WTC11 (cell line): ENCODE measurements around the gene PGA3. TPM values are rescaled to one million over a fixed set of nuclear protein-coding genes. Genes with fewer than 3 reads are reported as not detected.
A peak's percentile ranks its signal among the peaks of the same experiment; 100 is the strongest.
"Not testable (repeated sequence)": the region's sequence is repeated elsewhere in the genome, so short reads cannot be mapped to it uniquely, and the experiment has no call there.

Experiments
- ATAC-seq: fragments of 200-7000 bp; cut with Tn5 transposase; 2 replicates; pipeline ENCODE4 v1.10.0; 2021; ENCODE audit warnings: mild to moderate bottlenecking, moderate library complexity
- CTCF ChIA-PET: fragments of 300-600 bp; sonication (Branson Sonifier 250); formaldehyde crosslinking; loops from one replicate; lab custom pipeline; 2021; ENCODE audit warnings: antibody characterized with exemption; lab: Charles Lee
- POLR2A ChIA-PET: fragments of 350-600 bp; sonication (Branson Sonifier 250); formaldehyde crosslinking; loops from one replicate; lab custom pipeline; 2021; ENCODE audit warnings: antibody characterized with exemption; lab: Charles Lee
- DNase-seq: peaks from one replicate; pipeline ENCODE4 v3.0.0; 2021; ENCODE audit warnings: low spot score
- H3K27ac Mint-ChIP-seq: 2 replicates; pipeline ENCODE4 v1.8.0; 2021; ENCODE audit warnings: mixed read lengths
- H3K27me3 Mint-ChIP-seq: 2 replicates; pipeline ENCODE4 v1.8.0; 2021; ENCODE audit warnings: low read depth, mild to moderate bottlenecking, moderate library complexity, mixed read lengths
- H3K36me3 Mint-ChIP-seq: 2 replicates; pipeline ENCODE4 v1.8.0; 2021; ENCODE audit warnings: mixed read lengths
- H3K4me1 Mint-ChIP-seq: 2 replicates; pipeline ENCODE4 v1.8.0; 2022; ENCODE audit warnings: mixed read lengths
- H3K4me3 Mint-ChIP-seq: 2 replicates; pipeline ENCODE4 v1.8.0; 2021; ENCODE audit warnings: mild to moderate bottlenecking, moderate library complexity, mixed read lengths
- H3K9me3 Mint-ChIP-seq: 2 replicates; pipeline ENCODE4 v1.8.0; 2021; ENCODE audit warnings: mixed read lengths
- ZNF512 ChIP-seq: sonication (generic); formaldehyde crosslinking; IDR thresholded peaks from 2 replicates; pipeline ENCODE4 v1.8.1; 2022; ENCODE audit warnings: missing genetic modification reagents, borderline replicate concordance
- total RNA-seq: library from RNA; stranded (reverse); gene quantifications from 3 replicates; pipeline ENCODE4 v1.2.3, GENCODE V29; 2021

PGA3 gene
- total RNA-seq, 1 experiment from 2014 or later = 0.20 TPM

GRCh38 chr11:61231585-61231984 lies 28.3 kb downstream of the PGA3 start:
- H3K36me3 Mint-ChIP-seq, H3K9me3 Mint-ChIP-seq, DNase-seq, H3K4me1 Mint-ChIP-seq, H3K4me3 Mint-ChIP-seq, H3K27ac Mint-ChIP-seq, ATAC-seq, CTCF ChIA-PET, H3K27me3 Mint-ChIP-seq, POLR2A ChIA-PET: not testable (repeated sequence)

- POLR2A ChIA-PET, CTCF ChIA-PET: not testable (repeated sequence)
Observed at GRCh38 chr11:61232548-61233145, 29.3 kb downstream of the PGA3 start.

GRCh38 chr11:61237130-61237529 lies 33.8 kb downstream of the PGA3 start:
- POLR2A ChIA-PET, H3K4me1 Mint-ChIP-seq, H3K27ac Mint-ChIP-seq, DNase-seq, H3K9me3 Mint-ChIP-seq, H3K36me3 Mint-ChIP-seq, ATAC-seq, H3K4me3 Mint-ChIP-seq, H3K27me3 Mint-ChIP-seq, CTCF ChIA-PET: not testable (repeated sequence)

More at GRCh38 chr11:61232548-61233145, 29.3 kb downstream of the PGA3 start:
- not testable (repeated sequence) for DNase-seq, ATAC-seq, H3K27ac Mint-ChIP-seq, H3K27me3 Mint-ChIP-seq, H3K4me1 Mint-ChIP-seq, H3K9me3 Mint-ChIP-seq, H3K4me3 Mint-ChIP-seq, H3K36me3 Mint-ChIP-seq

GRCh38 chr11:61240288-61240687 lies 37.0 kb downstream of the PGA3 start:
- 0 out of 2 replicates have a peak, but pooled peaks have one; percentile 22 for TF ChIP-seq ZNF512
- TF ChIP-seq, all 79 proteins: peak for 1; not testable (repeated sequence) for 78
- H3K36me3 Mint-ChIP-seq, POLR2A ChIA-PET, CTCF ChIA-PET, H3K4me3 Mint-ChIP-seq, ATAC-seq, H3K27me3 Mint-ChIP-seq, H3K4me1 Mint-ChIP-seq, H3K9me3 Mint-ChIP-seq, DNase-seq, H3K27ac Mint-ChIP-seq: not testable (repeated sequence)

GRCh38 chr11:61240875-61241274 lies 37.6 kb downstream of the PGA3 start, which contains the start of gene PGA5:
Gene PGA5, plus strand, starts transcription at chr11:61241175. Its CDS starts 52 bp downstream, at chr11:61241227.
- ATAC-seq = peak; percentile 9
- H3K4me3 Mint-ChIP-seq, POLR2A ChIA-PET: not testable (repeated sequence)

GRCh38 chr11:61241526-61241925 lies 38.2 kb downstream of the PGA3 start:
- peak; percentile 12 for ATAC-seq
- H3K4me3 Mint-ChIP-seq, H3K36me3 Mint-ChIP-seq, H3K4me1 Mint-ChIP-seq, H3K9me3 Mint-ChIP-seq, H3K27ac Mint-ChIP-seq, DNase-seq, CTCF ChIA-PET, POLR2A ChIA-PET, H3K27me3 Mint-ChIP-seq: not testable (repeated sequence)

More at GRCh38 chr11:61240875-61241274, 37.6 kb downstream of the PGA3 start, which contains the start of gene PGA5:
- CTCF ChIA-PET, DNase-seq, H3K27me3 Mint-ChIP-seq, H3K27ac Mint-ChIP-seq, H3K36me3 Mint-ChIP-seq, H3K9me3 Mint-ChIP-seq, H3K4me1 Mint-ChIP-seq: not testable (repeated sequence)

GRCh38 chr11:61245284-61245964 lies 42.1 kb downstream of the PGA3 start:
- DNase-seq, H3K27me3 Mint-ChIP-seq, ATAC-seq, H3K9me3 Mint-ChIP-seq, POLR2A ChIA-PET, H3K4me3 Mint-ChIP-seq, CTCF ChIA-PET, H3K4me1 Mint-ChIP-seq, H3K36me3 Mint-ChIP-seq, H3K27ac Mint-ChIP-seq: not testable (repeated sequence)

GRCh38 chr11:61248071-61248470 lies 44.8 kb downstream of the PGA3 start:
- H3K36me3 Mint-ChIP-seq, H3K4me3 Mint-ChIP-seq, H3K9me3 Mint-ChIP-seq, POLR2A ChIA-PET, CTCF ChIA-PET, H3K27me3 Mint-ChIP-seq, DNase-seq, H3K27ac Mint-ChIP-seq, ATAC-seq, H3K4me1 Mint-ChIP-seq: not testable (repeated sequence)

- H3K4me3 Mint-ChIP-seq, H3K36me3 Mint-ChIP-seq, H3K27ac Mint-ChIP-seq, ATAC-seq, H3K27me3 Mint-ChIP-seq, H3K9me3 Mint-ChIP-seq, CTCF ChIA-PET, DNase-seq, H3K4me1 Mint-ChIP-seq, POLR2A ChIA-PET: not testable (repeated sequence)
Observed at GRCh38 chr11:61249201-61249600, 45.9 kb downstream of the PGA3 start.

- ATAC-seq, H3K27me3 Mint-ChIP-seq, H3K9me3 Mint-ChIP-seq, H3K27ac Mint-ChIP-seq, H3K4me3 Mint-ChIP-seq, POLR2A ChIA-PET, H3K36me3 Mint-ChIP-seq, DNase-seq, H3K4me1 Mint-ChIP-seq: not testable (repeated sequence)
- CTCF ChIA-PET = interaction anchor here (0.7 to 2.1 kb wide), 4 partner anchors 42 to 178 kb away, joined by 3 to 6 read pairs (median 4); no protein-coding TSS in a partner anchor
Observed at GRCh38 chr11:61250796-61251765, 47.8 kb downstream of the PGA3 start.

GRCh38 chr11:61252332-61252731 lies 49.0 kb downstream of the PGA3 start:
- H3K4me3 Mint-ChIP-seq, DNase-seq, ATAC-seq, H3K27ac Mint-ChIP-seq, H3K4me1 Mint-ChIP-seq, H3K9me3 Mint-ChIP-seq, POLR2A ChIA-PET, H3K27me3 Mint-ChIP-seq, H3K36me3 Mint-ChIP-seq: not testable (repeated sequence)
- CTCF ChIA-PET = interaction anchor here (1.9 to 2.1 kb wide), 2 partner anchors 41 to 84 kb away, joined by 4 to 6 read pairs; no protein-coding TSS in a partner anchor
